ENCODE results near the gene FOXD1. TPM values are rescaled to one million over a fixed set of nuclear protein-coding genes. Genes with fewer than 3 reads are reported as not detected.

Gene FOXD1
- total RNA-seq, 2 experiments from 2014 or later: 0.38 to 0.46 TPM

DNA sequence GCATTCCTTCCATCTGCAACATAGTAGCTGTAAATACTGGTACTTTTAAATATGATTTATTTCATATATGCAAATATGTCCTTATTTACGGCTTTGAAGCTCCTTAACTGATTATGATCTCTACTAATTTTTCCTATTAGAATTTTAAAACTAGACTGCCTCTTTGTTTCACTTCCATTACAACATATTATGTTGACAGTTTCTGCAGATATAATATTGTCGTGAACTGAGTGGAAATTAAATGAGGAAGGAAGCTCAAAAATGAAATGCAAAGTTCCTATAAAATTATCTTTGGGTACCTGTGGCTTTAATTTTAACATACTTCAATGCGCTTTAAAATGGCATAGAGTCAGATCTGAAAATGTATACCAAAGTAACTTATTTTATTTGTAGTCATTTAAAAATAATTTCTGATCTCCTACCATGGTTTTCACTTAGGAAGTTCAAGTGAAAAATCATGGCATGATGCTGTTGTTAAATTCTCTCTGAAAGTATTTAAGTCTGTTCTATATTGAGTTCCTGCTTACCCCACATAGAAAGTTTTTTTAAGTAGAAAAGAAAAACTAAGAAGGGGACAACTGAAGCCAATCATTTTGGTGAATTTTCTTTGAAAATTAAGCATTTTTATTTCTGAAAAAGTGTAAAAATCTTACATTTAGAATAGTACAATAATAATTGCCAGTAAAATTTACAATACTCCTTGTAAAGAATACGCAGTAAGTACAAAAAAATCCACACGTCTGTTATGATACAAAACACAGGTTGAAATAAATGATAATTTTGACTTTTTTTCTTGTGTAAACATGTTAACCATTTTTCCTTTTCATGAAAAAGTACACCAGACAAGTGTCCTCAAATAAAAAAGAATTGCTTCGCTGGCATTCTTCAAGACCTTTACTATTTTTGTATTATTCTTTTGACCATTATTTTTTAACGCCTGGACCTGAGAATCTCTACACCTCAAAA lies 2.6 kb downstream of the FOXD1 start:
- Mint-ChIP-seq H3K36me3 (peaks cover 18% of the 10 kb centered on the region), H3K4me3 (no peak overlapping the region), H3K4me1 (ENCODE audit: low read depth) (peaks cover 20% of the 10 kb centered on the region), H3K27ac (no peak overlapping the region), H3K27me3 (peaks cover 75% of the 10 kb centered on the region), H3K9me3 (no peaks in the 10 kb centered on the region)
- CTCF ChIA-PET: no interaction called here
- intact Hi-C loops (cut with micrococcal nuclease): loop anchor here (2.0 to 5.0 kb wide), 3 partner anchors 53 to 489 kb away; partner anchors contain the start of genes BTF3 and FCHO2
- no peak for DNase-seq
- POLR2A ChIA-PET: no interaction called here

DNA sequence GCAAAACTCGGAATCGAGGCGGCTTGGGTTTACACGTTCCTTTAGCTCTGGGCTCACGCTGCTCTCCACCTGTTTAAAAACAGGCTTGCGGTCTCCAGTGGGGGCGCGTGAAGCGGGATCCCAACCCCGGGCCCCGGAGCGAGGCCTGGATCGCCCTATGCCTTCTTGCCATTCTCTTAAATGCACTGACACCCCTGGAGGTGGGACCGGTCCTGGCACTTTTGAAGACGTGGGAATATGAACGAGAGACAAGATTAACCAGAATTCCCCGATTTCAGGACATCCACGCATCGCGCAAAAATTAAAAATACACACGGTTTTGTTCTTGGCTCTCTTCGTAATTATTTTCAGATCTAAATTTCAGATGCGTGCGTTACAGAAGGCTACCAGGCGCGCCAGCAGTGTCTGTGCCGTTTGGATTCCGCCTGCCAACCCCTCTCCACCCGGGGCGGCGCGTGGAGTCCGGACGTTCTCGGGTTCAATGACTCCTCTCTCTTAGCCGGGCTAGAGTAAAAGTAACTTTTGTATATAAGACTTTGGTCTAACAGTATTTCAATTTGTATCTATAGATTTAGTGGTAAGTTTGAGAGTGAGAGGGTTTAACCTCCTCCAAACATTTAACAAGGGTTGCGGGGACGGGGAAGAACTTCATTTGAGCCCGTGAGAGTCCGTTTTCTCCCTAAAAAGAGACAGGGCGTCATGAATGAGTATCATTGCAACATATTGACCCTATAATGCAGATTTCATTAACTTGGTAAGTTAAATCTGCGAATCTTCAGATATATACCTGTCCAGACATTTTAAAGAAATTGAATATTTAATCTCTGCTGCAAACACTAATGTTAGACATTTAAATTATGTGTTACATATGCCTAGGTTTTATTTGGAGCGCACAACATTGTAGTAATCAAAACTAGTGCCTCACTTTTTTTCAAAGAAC lies 3.8 kb downstream of the FOXD1 start:
- DNase-seq: peak; percentile 9
- no peaks in the 10 kb centered on the region for H3K9me3 Mint-ChIP-seq
- peaks cover 14% of the 10 kb centered on the region for H3K36me3 Mint-ChIP-seq
- POLR2A ChIA-PET: no interaction called here
- peak overlapping the region; percentile 33 for H3K27ac Mint-ChIP-seq
- intact Hi-C loops (cut with micrococcal nuclease): loop anchor here (5.0 kb wide), 1 partner anchor 487 kb away; the partner anchor contains the start of gene FCHO2
- peaks cover 72% of the 10 kb centered on the region for H3K27me3 Mint-ChIP-seq
- H3K4me1 Mint-ChIP-seq (ENCODE audit: low read depth): peaks cover 15% of the 10 kb centered on the region
- CTCF ChIA-PET: interaction anchor here (1.3 kb wide), 1 partner anchor 9 kb away, joined by 5 read pairs; no protein-coding TSS in a partner anchor
- peak overlapping the region; percentile 46 for H3K4me3 Mint-ChIP-seq

DNA sequence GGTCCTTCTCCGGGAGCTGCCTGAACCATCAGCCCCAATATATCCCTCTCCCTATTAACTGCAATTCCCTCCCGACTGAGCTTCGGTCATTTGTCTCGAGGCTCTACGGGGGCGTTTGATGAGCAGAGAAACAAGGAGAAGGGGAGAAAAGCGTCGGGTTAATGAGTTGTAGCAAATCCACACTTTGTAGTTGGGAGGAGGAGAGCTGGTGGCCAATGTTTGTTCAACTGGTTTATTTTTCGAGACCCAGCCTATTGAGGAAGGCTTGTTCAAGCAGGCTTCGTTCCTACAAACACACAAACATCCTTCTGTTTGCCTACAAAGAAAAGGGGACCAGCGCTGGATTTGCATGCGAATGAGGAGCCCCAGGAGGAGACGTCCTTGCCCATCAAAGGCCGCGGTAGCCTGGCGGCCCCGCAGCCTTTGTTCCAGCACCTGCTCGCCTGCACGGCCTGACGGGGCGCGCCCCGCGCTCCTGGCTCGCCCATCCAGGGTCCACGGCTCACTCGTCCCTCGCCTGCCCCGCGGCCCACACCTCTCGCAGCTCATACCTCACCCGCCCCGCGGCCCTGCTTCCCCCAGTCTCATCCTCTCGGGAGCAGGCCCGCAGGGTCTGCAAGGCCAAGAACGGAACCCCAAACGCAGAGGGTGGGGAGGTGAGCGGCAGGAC lies 4.6 kb downstream of the FOXD1 start:
- H3K27me3 Mint-ChIP-seq: peaks cover 73% of the 10 kb centered on the region
- POLR2A ChIA-PET: no interaction called here

GRCh38 chr5:73442996-73443627 lies 5.5 kb downstream of the FOXD1 start:
- peaks cover 7% of the 10 kb centered on the region for H3K36me3 Mint-ChIP-seq
- peaks cover 76% of the 10 kb centered on the region for H3K27me3 Mint-ChIP-seq
- H3K9me3 Mint-ChIP-seq: no peaks in the 10 kb centered on the region
- no peak for DNase-seq
- peaks cover 8% of the 10 kb centered on the region for H3K4me1 Mint-ChIP-seq (ENCODE audit: low read depth)
- H3K4me3 Mint-ChIP-seq: no peak overlapping the region
- ChIA-PET CTCF (interaction anchor here (1.1 to 2.6 kb wide), 4 partner anchors 8 to 26 kb away, joined by 3 to 16 read pairs (median 4); no protein-coding TSS in a partner anchor), POLR2A (no interaction called here)
- intact Hi-C loops (cut with micrococcal nuclease): no loop called here
- H3K27ac Mint-ChIP-seq: no peak overlapping the region

More for the DNA sequence above, 4.6 kb downstream of the FOXD1 start:
- Mint-ChIP-seq H3K4me3 (no peak overlapping the region), H3K4me1 (ENCODE audit: low read depth) (peaks cover 11% of the 10 kb centered on the region), H3K36me3 (peaks cover 11% of the 10 kb centered on the region), H3K9me3 (no peaks in the 10 kb centered on the region), H3K27ac (no peak overlapping the region)
- intact Hi-C loops (cut with micrococcal nuclease): no loop called here
- no peak for DNase-seq
- CTCF ChIA-PET: interaction anchor here (1.1 to 1.3 kb wide), 3 partner anchors 10 to 27 kb away, joined by 3 to 5 read pairs (median 3); no protein-coding TSS in a partner anchor

DNA sequence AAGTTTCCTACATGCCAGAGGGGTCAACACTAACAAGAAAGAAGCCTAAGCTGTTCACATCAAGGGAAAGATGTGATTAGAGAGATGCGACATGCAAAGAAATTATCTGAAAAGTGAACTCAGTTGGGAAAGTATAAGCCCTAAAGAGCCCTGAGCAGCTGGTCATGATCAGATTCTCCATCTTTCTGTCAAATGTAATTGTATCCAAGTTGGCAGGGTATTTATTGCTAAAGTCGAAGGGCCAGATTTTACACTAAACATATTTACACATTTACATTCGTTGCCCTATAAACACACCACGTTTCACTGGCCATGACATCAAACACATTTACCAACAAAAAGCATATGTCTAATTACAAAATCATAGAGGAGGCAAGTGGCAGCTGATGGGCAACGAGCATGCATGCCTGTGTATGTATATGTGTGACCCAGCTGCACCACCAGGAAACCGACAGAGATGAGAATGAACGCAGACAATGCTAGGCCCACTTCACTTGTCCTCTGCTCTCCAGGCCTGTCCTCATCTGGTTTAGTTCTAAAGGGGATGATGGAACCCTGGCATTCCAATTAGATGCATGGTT lies 6.3 kb downstream of the FOXD1 start:
- CTCF ChIA-PET: interaction anchor here (0.8 to 2.6 kb wide), 2 partner anchors 9 to 11 kb away, joined by 3 to 16 read pairs; no protein-coding TSS in a partner anchor
- peaks cover 9% of the 10 kb centered on the region for H3K4me1 Mint-ChIP-seq (ENCODE audit: low read depth)
- intact Hi-C loops (cut with micrococcal nuclease): no loop called here
- POLR2A ChIA-PET: no interaction called here
- H3K9me3 Mint-ChIP-seq: no peaks in the 10 kb centered on the region
- H3K36me3 Mint-ChIP-seq: peaks cover 7% of the 10 kb centered on the region
- no peak for DNase-seq
- H3K4me3 Mint-ChIP-seq: no peak overlapping the region
- H3K27me3 Mint-ChIP-seq: peaks cover 79% of the 10 kb centered on the region
- no peak overlapping the region for H3K27ac Mint-ChIP-seq

- Mint-ChIP-seq H3K4me3 (no peak overlapping the region), H3K4me1 (ENCODE audit: low read depth) (peaks cover 11% of the 10 kb centered on the region), H3K36me3 (peaks cover 7% of the 10 kb centered on the region), H3K27me3 (peaks cover 79% of the 10 kb centered on the region), H3K9me3 (no peaks in the 10 kb centered on the region), H3K27ac (no peak overlapping the region)
- ChIA-PET CTCF (interaction anchor here (2.6 kb wide), 1 partner anchor 10 kb away, joined by 16 read pairs; no protein-coding TSS in a partner anchor), POLR2A (no interaction called here)
- intact Hi-C loops (cut with micrococcal nuclease): no loop called here
- DNase-seq: no peak
Measured at GRCh38 chr5:73441378-73441777, 7.2 kb downstream of the FOXD1 start.

GRCh38 chr5:73440262-73440661 lies 8.3 kb downstream of the FOXD1 start:
- peaks cover 16% of the 10 kb centered on the region for H3K4me1 Mint-ChIP-seq (ENCODE audit: low read depth)
- H3K27me3 Mint-ChIP-seq: peaks cover 86% of the 10 kb centered on the region
- H3K36me3 Mint-ChIP-seq: peaks cover 7% of the 10 kb centered on the region
- no peak overlapping the region for H3K27ac Mint-ChIP-seq
- ChIA-PET CTCF (interaction anchor here (2.6 kb wide), 1 partner anchor 11 kb away, joined by 16 read pairs; no protein-coding TSS in a partner anchor), POLR2A (no interaction called here)
- H3K9me3 Mint-ChIP-seq: no peaks in the 10 kb centered on the region
- no peak for DNase-seq
- no peak overlapping the region for H3K4me3 Mint-ChIP-seq
- intact Hi-C loops (cut with micrococcal nuclease): no loop called here

- Mint-ChIP-seq H3K9me3 (no peaks in the 10 kb centered on the region), H3K27me3 (peaks cover 81% of the 10 kb centered on the region), H3K27ac (no peak overlapping the region), H3K36me3 (no peaks in the 10 kb centered on the region), H3K4me1 (ENCODE audit: low read depth) (peaks cover 14% of the 10 kb centered on the region), H3K4me3 (no peak overlapping the region)
- intact Hi-C loops (cut with micrococcal nuclease): loop anchor here (2.0 kb wide), 1 partner anchor 18 kb away; no protein-coding TSS in a partner anchor
- ChIA-PET POLR2A (no interaction called here), CTCF (interaction anchor here (1.2 kb wide), 1 partner anchor 11 kb away, joined by 3 read pairs; no protein-coding TSS in a partner anchor)
- no peak for DNase-seq
Measured at GRCh38 chr5:73438645-73439470, 9.7 kb downstream of the FOXD1 start.

DNA sequence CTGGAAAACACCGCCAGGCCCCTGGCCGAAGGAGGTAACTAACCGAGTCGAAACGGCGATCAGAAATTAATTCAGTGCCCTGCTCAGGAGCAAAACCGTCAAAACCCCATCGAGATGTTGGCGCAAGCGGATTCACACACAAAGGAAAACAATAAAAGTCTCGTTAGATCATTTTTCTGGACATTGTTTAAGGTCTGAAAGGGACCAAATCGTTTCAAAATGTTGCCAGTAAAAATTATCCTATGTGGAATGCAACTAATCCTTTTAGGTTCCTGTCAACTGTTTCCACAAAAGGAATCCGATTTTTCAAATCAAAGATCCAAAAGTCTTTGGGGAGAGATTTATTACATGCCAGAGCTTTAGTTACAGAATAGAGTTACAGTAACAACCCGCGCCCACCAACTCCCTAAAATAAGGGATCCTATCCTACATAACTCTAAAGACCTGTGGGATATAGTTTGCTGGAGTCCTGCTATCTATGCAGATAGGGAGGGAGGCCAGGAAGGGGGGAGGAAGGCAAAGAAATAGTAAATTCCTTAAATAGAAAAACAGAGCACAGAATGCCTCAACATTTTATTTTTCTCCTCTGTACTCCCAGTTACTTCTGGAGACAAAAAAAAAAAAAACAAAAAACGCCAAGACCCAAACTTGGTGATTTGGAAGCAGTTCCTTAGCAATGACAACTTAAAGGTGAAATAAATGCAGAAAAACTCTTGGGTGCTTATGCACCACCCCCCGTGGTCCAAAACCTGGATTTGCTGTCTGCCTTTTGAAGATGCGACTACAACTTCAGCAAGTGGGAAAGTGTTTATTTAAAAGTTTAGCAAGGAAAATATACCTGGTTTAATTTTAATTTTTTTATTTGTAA lies 10.6 kb downstream of the FOXD1 start:
- H3K9me3 Mint-ChIP-seq: no peaks in the 10 kb centered on the region
- ChIA-PET CTCF (interaction anchor here (1.2 kb wide), 1 partner anchor 12 kb away, joined by 3 read pairs; no protein-coding TSS in a partner anchor), POLR2A (no interaction called here)
- H3K27ac Mint-ChIP-seq: no peak overlapping the region
- DNase-seq: no peak
- no peaks in the 10 kb centered on the region for H3K36me3 Mint-ChIP-seq
- peaks cover 80% of the 10 kb centered on the region for H3K27me3 Mint-ChIP-seq
- peaks cover 14% of the 10 kb centered on the region for H3K4me1 Mint-ChIP-seq (ENCODE audit: low read depth)
- H3K4me3 Mint-ChIP-seq: peak overlapping the region; percentile 30
- intact Hi-C loops (cut with micrococcal nuclease): loop anchor here (2.0 kb wide), 2 partner anchors 13 to 17 kb away; no protein-coding TSS in a partner anchor

Measured in activated CD4-positive, alpha-beta memory T cell treated with anti-CD3 and anti-CD28 coated beads for 36 hours (primary cell).